ENCODE measurements around the gene RBM47. TPM values are rescaled to one million over a fixed set of nuclear protein-coding genes. Genes with fewer than 3 reads are reported as not detected.
"Not testable (repeated sequence)": the region's sequence is repeated elsewhere in the genome, so short reads cannot be mapped to it uniquely, and the experiment has no call there.

The RBM47 gene
- total RNA-seq (2014; rRNA removed; shearing (Covaris generic)) = 7.0 and 8.5 TPM in 2 replicates

GRCh38 chr4:40629401-40630334 is at the start of gene RBM47:
RBM47 (minus strand) TSS chr4:40629864; CDS start chr4:40438893, 190,971 bp downstream.
- peak; percentile 60 for DNase-seq (ENCODE audit: low read depth)

- no peak for DNase-seq (ENCODE audit: low read depth)
These were observed 48.8 kb upstream of the RBM47 start for GRCh38 chr4:40678421-40678820.

- DNase-seq (ENCODE audit: low read depth) = no peak
These were observed 45.5 kb upstream of the RBM47 start for GRCh38 chr4:40675166-40675565.

- peak; percentile 93 for DNase-seq (ENCODE audit: low read depth)
These were observed 43.2 kb upstream of the RBM47 start for GRCh38 chr4:40672528-40673522.

GRCh38 chr4:40669504-40669903 is 39.8 kb upstream of the RBM47 start:
- DNase-seq (ENCODE audit: low read depth) = no peak

- no peak for DNase-seq (ENCODE audit: low read depth)
These were observed 36.2 kb upstream of the RBM47 start for GRCh38 chr4:40665842-40666241.

- peak; percentile 56 for DNase-seq (ENCODE audit: low read depth)
These were observed 33.4 kb upstream of the RBM47 start for GRCh38 chr4:40662962-40663604.

GRCh38 chr4:40661803-40662202 is 32.1 kb upstream of the RBM47 start:
- DNase-seq (ENCODE audit: low read depth) = no peak

- no peak for DNase-seq (ENCODE audit: low read depth)
These were observed 26.7 kb upstream of the RBM47 start for GRCh38 chr4:40656201-40656863.

- no peak for DNase-seq (ENCODE audit: low read depth)
These were observed 21.6 kb upstream of the RBM47 start for GRCh38 chr4:40651280-40651679.

GRCh38 chr4:40649321-40649720 is 19.7 kb upstream of the RBM47 start:
- DNase-seq (ENCODE audit: low read depth) = no peak

- no peak for DNase-seq (ENCODE audit: low read depth)
These were observed 19.1 kb upstream of the RBM47 start for GRCh38 chr4:40648742-40649281.

- no peak for DNase-seq (ENCODE audit: low read depth)
These were observed 18.5 kb upstream of the RBM47 start for GRCh38 chr4:40648131-40648530.

- no peak for DNase-seq (ENCODE audit: low read depth)
These were observed 15.9 kb upstream of the RBM47 start for GRCh38 chr4:40645586-40645985.

- DNase-seq (ENCODE audit: low read depth) = no peak
These were observed 2.4 kb upstream of the RBM47 start for GRCh38 chr4:40632080-40632479.

GRCh38 chr4:40630335-40631021 is 814 bp upstream of the RBM47 start:
- DNase-seq (ENCODE audit: low read depth) = no peak

- DNase-seq (ENCODE audit: low read depth) = no peak
These were observed 776 bp downstream of the RBM47 start for GRCh38 chr4:40628888-40629287.

GRCh38 chr4:40628407-40628806 is 1.3 kb downstream of the RBM47 start:
- not testable (repeated sequence) for DNase-seq (ENCODE audit: low read depth)

GRCh38 chr4:40627540-40627939 is 2.1 kb downstream of the RBM47 start:
- DNase-seq (ENCODE audit: low read depth) = no peak

Data from RPMI7951 (cell line).